NT2/D1 (cell line): ENCODE measurements around the gene MRPS22.

Experiments used
- DNase-seq: peaks from one replicate; pipeline ENCODE4 v3.0.0-alpha.2; 2011; ENCODE audit warnings: low read depth, low spot score
- H3K27me3 ChIP-seq: 2 replicates; pipeline ENCODE4 v1.6.0; 2011; ENCODE audit warnings: mild to moderate bottlenecking; ENCODE audit not compliant: insufficient read length, insufficient read depth
- H3K36me3 ChIP-seq: 2 replicates; pipeline ENCODE4 v1.6.1; 2011; ENCODE audit warnings: mild to moderate bottlenecking, low read length, mixed read lengths; ENCODE audit not compliant: insufficient read depth, insufficient read length
- H3K4me1 ChIP-seq: 2 replicates; pipeline ENCODE4 v1.5.1; 2011; ENCODE audit not compliant: insufficient read depth, insufficient read length
- H3K4me3 ChIP-seq: 2 replicates; pipeline ENCODE4 v1.5.1; 2011; ENCODE audit warnings: low read depth; ENCODE audit not compliant: insufficient read length
- H3K9ac ChIP-seq: 2 replicates; pipeline ENCODE4 v1.6.0; 2011; ENCODE audit warnings: low read depth; ENCODE audit not compliant: insufficient read length
- H3K9me3 ChIP-seq: 2 replicates; pipeline ENCODE4 v1.5.1; 2011; ENCODE audit warnings: mild to moderate bottlenecking, low read length; ENCODE audit not compliant: insufficient read depth
- SUZ12 ChIP-seq: IDR thresholded peaks from 2 replicates; pipeline ENCODE4 v1.6.1; 2011; ENCODE audit not compliant: insufficient read length, insufficient read depth; ENCODE audit errors: extremely low read depth
- YY1 ChIP-seq: IDR thresholded peaks from 2 replicates; pipeline ENCODE4 v1.6.1; 2011; ENCODE audit not compliant: insufficient read length, insufficient read depth
- ZNF274 ChIP-seq: IDR thresholded peaks from 2 replicates; pipeline ENCODE4 v1.6.1; 2011; ENCODE audit warnings: mild to moderate bottlenecking, low read depth, low read length

The MRPS22 gene

GRCh38 chr3:139357899-139358298 is 14.1 kb downstream of the MRPS22 start:
- H3K9ac ChIP-seq = no peak overlapping the region
- H3K36me3 ChIP-seq = peaks cover 96% of the 10 kb centered on the region
- no peaks in the 10 kb centered on the region for H3K27me3 ChIP-seq
- H3K4me1 ChIP-seq = no peaks in the 10 kb centered on the region
- TF ChIP-seq ZNF274 (no peak), YY1 (no peak), SUZ12 (no peak)
- H3K4me3 ChIP-seq = no peak overlapping the region
- DNase-seq = no peak
- H3K9me3 ChIP-seq = no peaks in the 10 kb centered on the region

DNA sequence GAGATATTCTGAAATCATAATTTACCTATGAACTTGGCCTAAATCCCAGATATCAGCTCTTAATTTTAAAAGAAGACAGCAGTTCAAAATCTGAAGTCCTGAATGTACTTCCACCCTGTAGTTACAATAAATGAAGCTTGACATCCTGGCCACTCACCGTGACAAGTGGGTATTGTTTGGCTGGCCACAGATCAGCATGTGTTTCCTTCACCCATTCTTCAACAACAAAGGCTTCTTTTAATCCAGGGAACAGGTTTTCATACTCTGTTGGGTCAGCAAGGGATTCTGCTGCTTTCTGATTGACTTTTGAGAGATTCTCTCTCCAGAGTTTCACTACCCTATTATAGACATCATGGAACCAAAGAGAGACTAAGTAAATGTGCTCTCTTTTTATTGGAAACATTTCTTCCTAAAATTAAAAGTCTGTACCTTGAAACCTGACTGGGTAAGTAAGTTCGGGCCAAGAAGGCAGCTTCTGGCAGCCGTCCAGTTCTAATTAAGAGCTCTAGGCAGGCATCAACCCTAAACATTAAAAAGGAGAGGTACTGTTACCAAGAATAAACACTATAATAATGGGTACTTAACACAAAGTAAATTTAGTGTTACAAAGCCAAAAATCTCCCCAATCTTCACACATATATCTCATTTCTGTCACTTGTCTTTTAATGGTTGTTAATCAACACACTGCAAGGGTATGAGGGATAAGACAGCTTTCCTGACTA is 15.2 kb downstream of the MRPS22 start:
- no peak for DNase-seq

GRCh38 chr3:139361276-139361675 is 17.5 kb downstream of the MRPS22 start:
- peaks cover 97% of the 10 kb centered on the region for H3K36me3 ChIP-seq
- H3K4me3 ChIP-seq = no peak overlapping the region
- no peaks in the 10 kb centered on the region for H3K27me3 ChIP-seq
- TF ChIP-seq ZNF274 (no peak), YY1 (no peak), SUZ12 (no peak)
- no peaks in the 10 kb centered on the region for H3K4me1 ChIP-seq
- no peak for DNase-seq
- no peak overlapping the region for H3K9ac ChIP-seq
- no peaks in the 10 kb centered on the region for H3K9me3 ChIP-seq

More for the DNA sequence above, 15.2 kb downstream of the MRPS22 start:
- no peaks in the 10 kb centered on the region for H3K27me3 ChIP-seq
- H3K9ac ChIP-seq = no peak overlapping the region
- TF ChIP-seq ZNF274 (no peak), YY1 (no peak), SUZ12 (no peak)
- peaks cover 97% of the 10 kb centered on the region for H3K36me3 ChIP-seq
- no peaks in the 10 kb centered on the region for H3K9me3 ChIP-seq
- no peaks in the 10 kb centered on the region for H3K4me1 ChIP-seq
- H3K4me3 ChIP-seq = no peak overlapping the region

DNA sequence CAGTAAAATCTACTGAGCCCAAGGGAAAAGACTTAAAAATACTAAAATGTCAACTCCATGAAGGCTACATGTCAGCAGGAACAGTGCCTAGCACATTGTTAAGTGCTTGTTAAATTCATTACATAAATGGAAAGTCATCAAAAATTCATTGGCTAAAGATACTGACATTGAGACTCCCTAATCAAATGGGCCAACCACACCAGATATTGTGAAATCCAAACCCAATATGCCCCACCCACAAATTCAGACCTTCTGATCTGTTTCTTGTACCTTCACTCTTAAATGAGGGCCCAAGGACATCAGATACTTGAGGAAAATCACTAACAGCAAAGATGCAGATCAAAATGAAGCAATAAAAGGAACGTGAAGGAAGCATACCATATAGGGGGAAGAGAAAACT is 20.7 kb downstream of the MRPS22 start:
- Histone ChIP-seq H3K4me3 (no peak overlapping the region), H3K36me3 (peaks cover 99% of the 10 kb centered on the region), H3K4me1 (no peaks in the 10 kb centered on the region), H3K9me3 (no peaks in the 10 kb centered on the region), H3K27me3 (no peaks in the 10 kb centered on the region), H3K9ac (no peak overlapping the region)
- no peak for TF ChIP-seq ZNF274
- TF ChIP-seq YY1 = no peak
- TF ChIP-seq SUZ12 = no peak
- DNase-seq = no peak

DNA sequence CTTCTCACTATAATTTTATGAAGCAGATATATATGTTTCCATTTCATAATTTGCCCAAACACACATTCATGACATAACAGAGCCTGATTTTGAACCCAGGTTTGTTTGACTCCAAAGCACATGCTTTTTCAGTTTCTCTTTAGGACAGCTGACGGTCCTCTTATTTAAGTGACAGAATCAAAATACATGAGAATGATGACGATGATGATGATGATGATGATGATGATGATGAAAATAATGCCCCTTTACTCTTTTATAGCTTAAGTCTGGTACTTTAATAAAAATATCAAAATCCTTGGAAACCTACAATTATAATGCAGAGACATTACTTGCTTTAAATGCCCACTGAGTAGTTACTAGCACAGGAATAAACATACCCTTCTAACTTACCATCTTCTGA is 30.3 kb downstream of the MRPS22 start:
- TF ChIP-seq ZNF274 = no peak
- TF ChIP-seq SUZ12 = no peak
- TF ChIP-seq YY1 = no peak
- no peaks in the 10 kb centered on the region for H3K4me1 ChIP-seq
- peaks cover 96% of the 10 kb centered on the region for H3K36me3 ChIP-seq
- DNase-seq = no peak
- H3K9ac ChIP-seq = no peak overlapping the region
- no peak overlapping the region for H3K4me3 ChIP-seq
- no peaks in the 10 kb centered on the region for H3K9me3 ChIP-seq
- no peaks in the 10 kb centered on the region for H3K27me3 ChIP-seq

- Histone ChIP-seq H3K27me3 (no peaks in the 10 kb centered on the region), H3K9me3 (no peaks in the 10 kb centered on the region), H3K9ac (no peak overlapping the region), H3K36me3 (peaks cover 94% of the 10 kb centered on the region), H3K4me1 (no peaks in the 10 kb centered on the region), H3K4me3 (no peak overlapping the region)
- no peak for TF ChIP-seq YY1
- no peak for TF ChIP-seq SUZ12
- no peak for TF ChIP-seq ZNF274
- DNase-seq = no peak
Observed at GRCh38 chr3:139377378-139377777, 33.6 kb downstream of the MRPS22 start.

GRCh38 chr3:139378587-139379241 is 34.9 kb downstream of the MRPS22 start:
- DNase-seq = no peak
- no peak overlapping the region for H3K9ac ChIP-seq
- no peaks in the 10 kb centered on the region for H3K4me1 ChIP-seq
- H3K36me3 ChIP-seq = peaks cover 93% of the 10 kb centered on the region
- no peaks in the 10 kb centered on the region for H3K27me3 ChIP-seq
- H3K9me3 ChIP-seq = no peaks in the 10 kb centered on the region
- TF ChIP-seq SUZ12 = no peak
- TF ChIP-seq ZNF274 = no peak
- no peak for TF ChIP-seq YY1
- no peak overlapping the region for H3K4me3 ChIP-seq
